GM12864 (cell line): Measurements from ENCODE around the gene C15orf62.

Experiments
- DNase-seq: peaks from one replicate; pipeline ENCODE4 v3.0.0-alpha.2; 2011; ENCODE audit warnings: low read depth
- H3K4me3 ChIP-seq: 2 replicates; pipeline ENCODE4 v1.5.1; 2011; ENCODE audit warnings: mild to moderate bottlenecking, low read depth, low read length, control low read depth
- CTCF ChIP-seq: IDR thresholded peaks from 2 replicates; pipeline ENCODE4 v1.5.1; 2011; ENCODE audit warnings: low read depth, mild to moderate bottlenecking, moderate library complexity, low read length, control low read depth, inconsistent platforms; ENCODE audit errors: missing control alignments

Gene C15orf62

GRCh38 chr15:40764629-40765103 is 5.1 kb upstream of the C15orf62 start:
- H3K4me3 ChIP-seq = peak overlapping the region; percentile 69
- no peak for DNase-seq
- no peak for TF ChIP-seq CTCF

GRCh38 chr15:40766194-40766815 is 3.5 kb upstream of the C15orf62 start:
- no peak for TF ChIP-seq CTCF
- no peak overlapping the region for H3K4me3 ChIP-seq
- DNase-seq = no peak

GRCh38 chr15:40766906-40767837 is 2.6 kb upstream of the C15orf62 start:
- DNase-seq = no peak
- no peak overlapping the region for H3K4me3 ChIP-seq

GRCh38 chr15:40767838-40768500 is 1.8 kb upstream of the C15orf62 start:
- no peak for TF ChIP-seq CTCF
- H3K4me3 ChIP-seq = no peak overlapping the region
- DNase-seq = no peak

More at GRCh38 chr15:40766906-40767837, 2.6 kb upstream of the C15orf62 start:
- no peak for TF ChIP-seq CTCF

- DNase-seq = no peak
- TF ChIP-seq CTCF = peak; percentile 29
- peak overlapping the region; percentile 26 for H3K4me3 ChIP-seq
These were observed 1.1 kb upstream of the C15orf62 start for GRCh38 chr15:40768521-40769273.

- H3K4me3 ChIP-seq = no peak overlapping the region
- TF ChIP-seq CTCF = no peak
- no peak for DNase-seq
These were observed 454 bp downstream of the C15orf62 start for GRCh38 chr15:40770147-40770721.
